ENCODE data around the gene ZCCHC24.
"Not testable (repeated sequence)": the region's sequence is repeated elsewhere in the genome, so short reads cannot be mapped to it uniquely, and the experiment has no call there.

ZCCHC24 gene

DNA sequence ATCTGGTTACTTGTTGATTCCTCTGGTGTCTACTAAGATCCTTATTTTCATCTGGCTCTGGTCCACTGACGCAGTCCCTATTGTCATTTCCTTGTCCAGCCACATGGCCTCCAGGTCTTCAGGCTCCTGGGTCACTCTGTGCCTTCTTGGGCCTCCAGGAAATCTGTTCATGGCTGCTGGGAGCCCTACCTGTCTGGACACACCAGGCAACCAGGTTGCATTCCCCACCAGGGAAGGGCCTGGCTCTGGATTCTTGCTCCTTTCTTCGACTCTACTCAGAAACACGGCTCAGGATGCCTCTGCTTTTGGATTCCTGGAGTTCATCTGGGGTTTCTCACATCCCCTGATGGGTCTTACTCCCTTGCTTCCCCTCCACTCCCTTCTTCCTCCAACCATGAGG is 106.2 kb downstream of the ZCCHC24 start:
- TF ChIP-seq POLR2A (IDR thresholded peaks at IDR 0.05; ENCODE audit: low read depth, low read length) (no peak), POLR2AphosphoS5 (IDR thresholded peaks at IDR 0.05; ENCODE audit: low read depth, low read length) (no peak), TAF1 (IDR thresholded peaks at IDR 0.05; ENCODE audit: borderline replicate concordance, low read depth, low read length) (no peak)
- no peak for FAIRE-seq
- no peak for DNase-seq (ENCODE audit: insufficient read length)

DNA sequence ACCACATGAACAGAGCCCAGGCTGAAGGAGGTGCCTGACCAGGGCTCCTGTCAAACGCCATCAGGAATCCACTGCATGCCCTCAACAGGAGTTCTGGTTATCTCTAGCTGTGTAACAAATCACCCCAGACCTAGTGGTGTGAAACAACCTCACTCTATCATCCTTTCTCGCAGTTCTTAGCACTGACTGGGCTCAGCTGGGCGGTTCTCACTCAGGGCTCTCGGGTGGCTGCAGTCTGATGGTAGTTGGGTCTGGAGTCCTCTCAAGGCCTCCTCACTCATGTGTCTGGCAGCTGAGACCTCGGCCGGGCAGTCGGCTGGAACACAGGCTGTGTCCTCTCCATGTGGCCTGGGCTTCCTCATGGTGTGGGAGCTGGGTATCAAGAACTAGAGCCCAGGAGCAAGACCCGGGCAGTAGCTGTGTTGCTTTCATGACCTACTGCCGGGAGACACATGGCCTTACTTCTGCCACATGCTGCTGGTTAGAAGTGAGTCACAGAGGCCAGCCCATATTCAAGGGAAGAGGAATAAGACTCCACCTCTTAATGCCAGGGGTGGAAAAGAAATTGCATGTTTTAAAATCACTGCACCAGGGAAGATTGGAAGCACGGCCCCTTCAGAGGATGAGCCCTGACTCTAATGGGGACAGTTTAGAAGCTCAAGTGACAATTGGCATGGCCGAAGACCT is 107.5 kb downstream of the ZCCHC24 start:
- not testable (repeated sequence) for DNase-seq (ENCODE audit: insufficient read length); FAIRE-seq

DNA sequence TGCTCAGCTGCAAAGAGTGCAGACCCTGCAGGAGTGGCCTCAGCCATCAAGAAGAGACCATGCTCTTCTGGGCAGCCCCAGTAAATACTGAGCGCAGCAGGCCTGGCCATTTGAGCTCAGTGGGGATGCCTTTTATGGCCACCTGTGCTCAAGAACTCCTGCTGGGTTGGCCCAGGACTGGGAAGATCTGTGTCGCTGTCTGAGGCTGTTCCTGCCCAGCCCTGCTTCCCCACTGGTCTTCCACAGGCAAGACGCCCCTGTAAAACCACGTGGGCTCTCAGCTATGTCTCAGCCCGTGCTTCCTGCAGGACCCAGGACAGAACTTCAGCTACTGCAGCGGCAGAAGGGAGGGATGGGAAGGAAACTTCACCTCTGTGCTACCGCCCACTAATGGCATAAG is 108.7 kb downstream of the ZCCHC24 start:
- no peak for DNase-seq (ENCODE audit: insufficient read length)
- TF ChIP-seq TAF1 (IDR thresholded peaks at IDR 0.05; ENCODE audit: borderline replicate concordance, low read depth, low read length) = no peak
- TF ChIP-seq POLR2A (IDR thresholded peaks at IDR 0.05; ENCODE audit: low read depth, low read length) = no peak
- TF ChIP-seq POLR2AphosphoS5 (IDR thresholded peaks at IDR 0.05; ENCODE audit: low read depth, low read length) = no peak
- no peak for FAIRE-seq

DNA sequence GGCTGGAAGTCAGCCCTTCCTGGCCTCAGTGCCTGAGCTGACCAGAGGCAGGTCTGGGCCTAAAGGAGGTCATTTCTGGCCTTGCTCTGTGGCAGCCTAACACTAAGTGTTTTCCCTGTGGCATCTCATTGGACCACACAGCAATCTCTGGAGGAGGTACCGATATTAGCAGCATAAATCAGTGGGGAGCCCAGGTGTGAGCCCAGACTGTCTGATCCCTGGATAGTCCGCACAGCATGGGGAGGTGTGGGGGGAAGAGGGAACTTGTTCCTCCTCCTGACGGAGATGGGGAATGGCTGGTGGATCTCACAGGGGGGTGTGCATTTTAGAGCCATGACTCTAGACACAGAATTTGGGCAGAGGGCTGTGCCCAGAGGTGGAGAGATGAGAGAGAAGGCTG is 109.1 kb downstream of the ZCCHC24 start:
- FAIRE-seq (no peak), DNase-seq (ENCODE audit: insufficient read length) (no peak)

DNA sequence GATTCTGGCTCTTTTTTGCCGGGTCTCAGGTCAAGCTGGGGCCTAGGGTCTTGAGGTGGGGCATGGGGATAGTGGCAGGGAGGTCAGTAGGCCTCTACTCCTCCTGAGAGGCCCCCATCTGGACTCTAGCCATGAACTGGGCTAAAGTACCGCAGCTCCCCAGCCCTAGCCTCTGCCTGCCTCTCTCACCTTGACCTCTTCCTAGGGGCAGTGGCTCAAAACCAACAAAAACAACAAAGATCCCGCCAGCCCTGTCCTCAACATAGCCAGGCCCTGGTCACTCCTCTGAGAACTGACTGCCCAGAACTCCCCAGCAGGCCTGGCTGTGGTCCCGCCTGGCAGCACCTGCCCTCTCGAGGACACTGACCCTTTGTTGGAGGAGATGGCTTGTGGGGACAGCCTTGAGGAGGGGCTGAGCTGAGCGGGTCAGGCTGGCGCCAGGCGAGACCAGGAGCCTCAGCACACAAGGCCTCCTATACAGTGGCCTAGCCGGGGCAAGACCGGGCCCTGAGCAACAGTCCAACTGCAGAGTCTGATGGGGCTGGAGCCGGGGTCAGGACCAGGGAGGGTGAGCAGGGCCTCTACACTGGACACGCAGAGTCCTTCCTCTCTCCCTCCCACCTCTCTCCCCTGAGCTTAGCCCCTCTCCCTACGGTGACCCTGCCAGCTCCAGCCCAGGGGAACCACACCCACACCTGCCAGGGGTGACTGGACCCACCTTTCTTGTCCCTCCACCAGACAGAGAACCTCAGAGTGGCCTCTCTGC is 109.8 kb downstream of the ZCCHC24 start:
- DNase-seq (ENCODE audit: insufficient read length) (no peak), FAIRE-seq (no peak)
- TF ChIP-seq TAF1 (IDR thresholded peaks at IDR 0.05; ENCODE audit: borderline replicate concordance, low read depth, low read length) (no peak), POLR2AphosphoS5 (IDR thresholded peaks at IDR 0.05; ENCODE audit: low read depth, low read length) (no peak), POLR2A (IDR thresholded peaks at IDR 0.05; ENCODE audit: low read depth, low read length) (no peak)

More for the DNA sequence above, 109.1 kb downstream of the ZCCHC24 start:
- TF ChIP-seq POLR2AphosphoS5 (IDR thresholded peaks at IDR 0.05; ENCODE audit: low read depth, low read length) (no peak), POLR2A (IDR thresholded peaks at IDR 0.05; ENCODE audit: low read depth, low read length) (no peak), TAF1 (IDR thresholded peaks at IDR 0.05; ENCODE audit: borderline replicate concordance, low read depth, low read length) (no peak)

DNA sequence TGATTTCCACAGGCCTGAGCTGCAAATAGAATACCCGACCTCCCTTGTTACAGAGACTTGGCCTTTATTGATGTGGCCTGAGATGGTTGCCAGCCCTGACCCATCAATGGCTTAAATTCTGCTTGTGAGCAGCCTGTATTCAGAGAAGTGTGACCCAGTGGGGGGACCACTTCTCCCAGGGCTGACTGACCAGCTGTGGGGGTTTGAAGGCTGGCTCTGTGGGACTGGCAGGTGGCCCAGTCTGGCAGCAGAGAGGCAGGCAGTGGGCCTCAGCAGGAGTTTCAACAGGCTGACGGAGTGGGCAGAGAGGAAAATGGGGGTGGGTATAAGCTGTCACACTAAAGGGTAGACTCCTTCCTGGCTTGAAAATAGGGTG is 110.3 kb downstream of the ZCCHC24 start:
- TF ChIP-seq TAF1 (IDR thresholded peaks at IDR 0.05; ENCODE audit: borderline replicate concordance, low read depth, low read length) (no peak), POLR2AphosphoS5 (IDR thresholded peaks at IDR 0.05; ENCODE audit: low read depth, low read length) (no peak), POLR2A (IDR thresholded peaks at IDR 0.05; ENCODE audit: low read depth, low read length) (no peak)
- DNase-seq (ENCODE audit: insufficient read length) (no peak), FAIRE-seq (no peak)

DNA sequence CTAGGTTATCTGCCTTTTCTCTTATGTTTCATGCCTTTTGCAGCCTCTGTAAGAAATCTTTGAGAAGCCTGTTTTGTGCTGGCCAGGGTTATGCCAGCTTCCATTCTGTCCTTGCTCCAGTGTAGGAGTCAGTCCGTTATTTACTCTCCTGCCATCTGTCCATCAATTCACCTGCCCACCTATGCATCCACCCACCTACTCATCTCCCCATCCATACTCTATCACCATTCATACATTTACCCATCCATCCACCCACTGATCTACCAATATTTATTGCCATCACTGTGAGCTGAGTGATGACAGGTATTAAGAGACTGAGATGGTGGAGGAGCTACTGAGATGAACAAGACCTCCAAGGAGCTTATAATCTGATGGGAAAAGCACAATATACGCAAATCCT is 110.9 kb downstream of the ZCCHC24 start:
- DNase-seq (ENCODE audit: insufficient read length) = no peak
- no peak for FAIRE-seq
- TF ChIP-seq POLR2AphosphoS5 (IDR thresholded peaks at IDR 0.05; ENCODE audit: low read depth, low read length) (no peak), POLR2A (IDR thresholded peaks at IDR 0.05; ENCODE audit: low read depth, low read length) (no peak), TAF1 (IDR thresholded peaks at IDR 0.05; ENCODE audit: borderline replicate concordance, low read depth, low read length) (no peak)

DNA sequence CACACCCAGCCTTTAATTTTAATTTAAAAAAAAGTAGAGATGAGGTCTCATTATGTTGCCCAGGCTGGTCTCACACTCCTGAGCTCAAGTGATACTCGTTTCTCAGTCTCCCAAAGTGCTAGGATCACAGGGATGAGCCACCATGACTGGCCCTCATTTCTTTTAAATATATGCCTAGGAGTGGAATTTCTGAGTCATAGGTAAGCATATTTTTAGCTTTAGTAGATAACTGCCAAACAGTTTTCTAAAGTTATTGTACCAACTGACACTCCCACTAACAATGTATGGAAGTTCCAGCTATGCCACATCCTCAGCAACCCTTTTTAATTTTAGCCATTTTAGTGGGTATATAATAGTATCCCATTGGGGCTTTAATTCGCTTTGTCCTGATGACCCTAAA is 111.9 kb downstream of the ZCCHC24 start:
- no peak for FAIRE-seq

DNA sequence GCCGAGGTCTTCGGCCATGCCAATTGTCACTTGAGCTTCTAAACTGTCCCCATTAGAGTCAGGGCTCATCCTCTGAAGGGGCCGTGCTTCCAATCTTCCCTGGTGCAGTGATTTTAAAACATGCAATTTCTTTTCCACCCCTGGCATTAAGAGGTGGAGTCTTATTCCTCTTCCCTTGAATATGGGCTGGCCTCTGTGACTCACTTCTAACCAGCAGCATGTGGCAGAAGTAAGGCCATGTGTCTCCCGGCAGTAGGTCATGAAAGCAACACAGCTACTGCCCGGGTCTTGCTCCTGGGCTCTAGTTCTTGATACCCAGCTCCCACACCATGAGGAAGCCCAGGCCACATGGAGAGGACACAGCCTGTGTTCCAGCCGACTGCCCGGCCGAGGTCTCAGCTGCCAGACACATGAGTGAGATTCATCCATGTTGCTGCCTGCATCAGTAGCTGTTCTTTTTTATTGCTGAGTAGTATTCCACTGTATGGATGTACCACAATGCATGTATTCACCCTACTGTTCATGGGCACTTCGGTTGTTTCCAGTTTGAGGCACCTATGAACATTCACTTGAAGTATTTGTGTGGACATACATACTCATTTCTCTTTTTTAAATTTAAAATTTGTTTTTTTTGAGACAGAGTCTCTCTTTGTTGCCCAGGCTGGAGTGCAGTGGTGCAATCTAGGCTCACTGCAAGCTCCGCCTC is 112.7 kb downstream of the ZCCHC24 start:
- FAIRE-seq; DNase-seq (ENCODE audit: insufficient read length): not testable (repeated sequence)

More for the DNA sequence above, 111.9 kb downstream of the ZCCHC24 start:
- DNase-seq (ENCODE audit: insufficient read length) = no peak
- no peak for TF ChIP-seq POLR2A (IDR thresholded peaks at IDR 0.05; ENCODE audit: low read depth, low read length)
- TF ChIP-seq POLR2AphosphoS5 (IDR thresholded peaks at IDR 0.05; ENCODE audit: low read depth, low read length) = no peak
- no peak for TF ChIP-seq TAF1 (IDR thresholded peaks at IDR 0.05; ENCODE audit: borderline replicate concordance, low read depth, low read length)
